Gastroesophageal sphincter (tissue), 3 donors: ENCODE data around the gene MRPS5.

Experiments used
- POLR2A ChIP-seq, 2 donors: fragments of 450-650 bp; IDR thresholded peaks; one replicate each; pipeline ENCODE4 v1.6.1; 2017; ENCODE audit warnings: antibody characterized with exemption in 2 of 2, mild to moderate bottlenecking in 2 of 2, moderate library complexity in 1 of 2
- POLR2AphosphoS5 ChIP-seq: sonication (generic); formaldehyde crosslinking; IDR thresholded peaks from one replicate; pipeline ENCODE4 v1.6.1; 2017; ENCODE audit warnings: antibody characterized with exemption
- TF ChIP-seq, protein P1 (sequence below), 4 experiments: fragments of 200-600 bp in 2 of 4; fragments of 450-650 bp in 2 of 4; sonication (generic) in 1 of 4; IDR thresholded peaks; one replicate each; pipeline ENCODE4 v1.5.1; 2017 to 2019; ENCODE audit warnings: antibody characterized with exemption in 4 of 4, mild to moderate bottlenecking in 2 of 4, moderate library complexity in 2 of 4

DNA sequence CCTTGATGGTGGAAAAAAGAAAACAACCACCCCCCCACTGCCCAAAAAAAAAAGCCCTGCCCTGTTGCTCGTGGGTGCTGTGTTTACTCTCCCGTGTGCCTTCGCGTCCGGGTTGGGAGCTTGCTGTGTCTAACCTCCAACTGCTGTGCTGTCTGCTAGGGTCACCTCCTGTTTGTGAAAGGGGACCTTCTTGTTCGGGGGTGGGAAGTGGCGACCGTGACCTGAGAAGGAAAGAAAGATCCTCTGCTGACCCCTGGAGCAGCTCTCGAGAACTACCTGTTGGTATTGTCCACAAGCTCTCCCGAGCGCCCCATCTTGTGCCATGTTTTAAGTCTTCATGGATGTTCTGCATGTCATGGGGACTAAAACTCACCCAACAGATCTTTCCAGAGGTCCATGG, 68.1 kb downstream of the MRPS5 start:
- TF ChIP-seq, protein P1, sequence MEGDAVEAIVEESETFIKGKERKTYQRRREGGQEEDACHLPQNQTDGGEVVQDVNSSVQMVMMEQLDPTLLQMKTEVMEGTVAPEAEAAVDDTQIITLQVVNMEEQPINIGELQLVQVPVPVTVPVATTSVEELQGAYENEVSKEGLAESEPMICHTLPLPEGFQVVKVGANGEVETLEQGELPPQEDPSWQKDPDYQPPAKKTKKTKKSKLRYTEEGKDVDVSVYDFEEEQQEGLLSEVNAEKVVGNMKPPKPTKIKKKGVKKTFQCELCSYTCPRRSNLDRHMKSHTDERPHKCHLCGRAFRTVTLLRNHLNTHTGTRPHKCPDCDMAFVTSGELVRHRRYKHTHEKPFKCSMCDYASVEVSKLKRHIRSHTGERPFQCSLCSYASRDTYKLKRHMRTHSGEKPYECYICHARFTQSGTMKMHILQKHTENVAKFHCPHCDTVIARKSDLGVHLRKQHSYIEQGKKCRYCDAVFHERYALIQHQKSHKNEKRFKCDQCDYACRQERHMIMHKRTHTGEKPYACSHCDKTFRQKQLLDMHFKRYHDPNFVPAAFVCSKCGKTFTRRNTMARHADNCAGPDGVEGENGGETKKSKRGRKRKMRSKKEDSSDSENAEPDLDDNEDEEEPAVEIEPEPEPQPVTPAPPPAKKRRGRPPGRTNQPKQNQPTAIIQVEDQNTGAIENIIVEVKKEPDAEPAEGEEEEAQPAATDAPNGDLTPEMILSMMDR (IDR thresholded peaks at IDR 0.05): peak in 3 of 4 experiments; percentile 9 to 48 (median 14)
- TF ChIP-seq POLR2A (IDR thresholded peaks at IDR 0.05) (no peak), POLR2AphosphoS5 (no peak)
